Metanephros (tissue), 2 donors: Measurements from ENCODE around the gene OR9G4. TPM values are rescaled to one million over a fixed set of nuclear protein-coding genes. Genes with fewer than 3 reads are reported as not detected.

Experiments
- small RNA-seq: library from RNA; depleted of rRNA; stranded (forward); fragments of <200 nt; gene quantifications from one replicate; pipeline ENCODE3, GENCODE V24; 2014; ENCODE audit warnings: low replicate concordance
- total RNA-seq: library from RNA; depleted of rRNA; stranded (reverse); fragments of >200 nt; gene quantifications from one replicate; pipeline ENCODE4 v1.2.3, GENCODE V29; 2014

The OR9G4 gene
- total RNA-seq, result not detected

DNA sequence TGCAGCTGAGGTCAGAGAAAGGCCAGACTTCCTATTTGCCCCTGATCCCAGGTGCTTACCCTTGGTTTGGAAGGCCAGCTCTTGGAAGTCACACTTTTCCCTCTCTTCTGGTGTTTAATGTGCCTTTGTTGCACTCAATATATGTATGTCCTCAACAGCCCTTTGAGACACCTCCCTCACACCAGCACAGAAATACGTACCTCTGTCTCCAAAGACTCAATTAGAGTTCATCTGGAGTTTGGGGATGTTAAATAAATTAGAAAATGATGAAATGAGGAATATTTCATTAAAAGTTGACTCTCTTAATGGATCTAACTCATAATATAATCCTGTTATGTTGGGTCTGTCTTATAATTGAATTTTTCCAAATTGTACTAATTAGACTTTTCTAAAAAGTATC is at the start of gene OR9G4:
OR9G4 (minus strand) TSS at position 101 of the 400 bp plus-strand sequence. CDS start 4,931 bp downstream, outside the sequence.

DNA sequence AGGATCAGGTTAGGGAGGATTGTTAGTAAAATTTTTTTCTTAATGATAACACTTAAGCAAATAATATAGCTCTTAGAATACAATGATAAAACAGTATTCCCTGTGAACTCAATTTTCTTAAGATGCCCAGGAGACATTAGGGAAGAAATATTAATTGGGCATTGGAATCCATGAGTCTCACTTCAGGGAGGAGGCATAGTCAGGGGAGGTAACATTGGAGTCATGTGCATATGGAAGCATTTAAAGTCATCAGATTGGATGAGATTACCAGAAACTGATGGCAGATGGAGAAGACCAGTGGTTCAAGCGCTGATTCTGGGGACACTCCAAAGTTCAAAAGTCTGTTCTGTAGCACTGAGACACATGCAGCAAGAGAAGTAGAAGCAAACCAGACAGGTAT is 49.7 kb downstream of the OR9G4 start, which contains the start of gene OR9G1:
OR9G1 (plus strand) TSS at position 301 of the 400 bp plus-strand sequence. CDS start 1,293 bp downstream, outside the sequence.

Small RNAs within 50 kb of the gene (small RNA-seq; reads per million reads assigned to genes)
- gene AP001803.1 (not detected), gene MIR6128 (not detected)

Other genes with a start within 250 kb of the OR9G4 start
- gene OR5M11, start 205.4 kb downstream of the OR9G4 start, total RNA-seq, result not detected
- gene OR5M10, start 171.0 kb downstream of the OR9G4 start, total RNA-seq, result not detected
- gene OR5M1, start 133.8 kb downstream of the OR9G4 start, total RNA-seq, result not detected
- gene OR5AP2, start 106.3 kb downstream of the OR9G4 start, total RNA-seq, result not detected
- gene OR5AR1, start 85.0 kb downstream of the OR9G4 start, total RNA-seq, result not detected
- gene OR9G1, start 49.6 kb downstream of the OR9G4 start, total RNA-seq, result not detected
- not detected for gene OR5AK2, start 240.2 kb upstream of the OR9G4 start, total RNA-seq